ENCODE data around the gene NRCAM. TPM values are rescaled to one million over a fixed set of nuclear protein-coding genes. Genes with fewer than 3 reads are reported as not detected.

Gene NRCAM
- total and polyA plus RNA-seq, 12 donors = 71.6 to 222 (median 148) TPM

DNA sequence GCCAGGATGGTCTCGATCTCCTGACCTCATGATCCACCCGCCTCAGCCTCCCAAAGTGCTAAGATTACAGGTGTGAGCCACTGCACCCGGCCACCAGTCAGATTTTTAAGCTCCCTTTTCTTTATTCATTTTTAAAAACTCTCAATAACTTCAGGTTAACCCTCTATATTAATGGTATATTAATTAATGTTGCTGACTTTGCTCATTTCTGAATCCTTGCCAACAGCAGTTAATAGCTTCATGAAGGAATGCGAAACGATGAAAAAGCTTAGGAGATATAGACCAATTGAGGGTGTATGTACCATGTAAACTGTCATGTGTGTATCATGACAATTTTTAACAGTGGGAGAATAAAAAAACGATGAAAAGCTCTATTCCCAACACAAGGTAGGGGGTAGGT is 42.2 kb upstream of the NRCAM start:
- Histone ChIP-seq H3K36me3 (replicated peaks in 1 of 2) (peaks cover 0 to 33% of the 10 kb centered on the region in 2 donors), H3K4me1 (replicated peaks in 1 of 2) (no peaks in the 10 kb centered on the region), H3K27me3 (no peaks in the 10 kb centered on the region), H3K4me3 (no peak overlapping the region), H3K9me3 (replicated peaks in 1 of 3) (no peaks in the 10 kb centered on the region), H3K27ac (no peak overlapping the region)
- no peak for DNase-seq
- intact Hi-C loops (cut with DNase I) = loop anchor here (5.0 kb wide), 1 partner anchor 316 kb away; no protein-coding TSS in a partner anchor
- TF ChIP-seq, protein P1, sequence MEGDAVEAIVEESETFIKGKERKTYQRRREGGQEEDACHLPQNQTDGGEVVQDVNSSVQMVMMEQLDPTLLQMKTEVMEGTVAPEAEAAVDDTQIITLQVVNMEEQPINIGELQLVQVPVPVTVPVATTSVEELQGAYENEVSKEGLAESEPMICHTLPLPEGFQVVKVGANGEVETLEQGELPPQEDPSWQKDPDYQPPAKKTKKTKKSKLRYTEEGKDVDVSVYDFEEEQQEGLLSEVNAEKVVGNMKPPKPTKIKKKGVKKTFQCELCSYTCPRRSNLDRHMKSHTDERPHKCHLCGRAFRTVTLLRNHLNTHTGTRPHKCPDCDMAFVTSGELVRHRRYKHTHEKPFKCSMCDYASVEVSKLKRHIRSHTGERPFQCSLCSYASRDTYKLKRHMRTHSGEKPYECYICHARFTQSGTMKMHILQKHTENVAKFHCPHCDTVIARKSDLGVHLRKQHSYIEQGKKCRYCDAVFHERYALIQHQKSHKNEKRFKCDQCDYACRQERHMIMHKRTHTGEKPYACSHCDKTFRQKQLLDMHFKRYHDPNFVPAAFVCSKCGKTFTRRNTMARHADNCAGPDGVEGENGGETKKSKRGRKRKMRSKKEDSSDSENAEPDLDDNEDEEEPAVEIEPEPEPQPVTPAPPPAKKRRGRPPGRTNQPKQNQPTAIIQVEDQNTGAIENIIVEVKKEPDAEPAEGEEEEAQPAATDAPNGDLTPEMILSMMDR (IDR thresholded peaks at IDR 0.05) = no peak
- TF ChIP-seq POLR2A (IDR thresholded peaks at IDR 0.05) = no peak
- 83 to 93% (median 88%) methylated on average over 6 of the region's 6 CpGs for WGBS, 4 donors

DNA sequence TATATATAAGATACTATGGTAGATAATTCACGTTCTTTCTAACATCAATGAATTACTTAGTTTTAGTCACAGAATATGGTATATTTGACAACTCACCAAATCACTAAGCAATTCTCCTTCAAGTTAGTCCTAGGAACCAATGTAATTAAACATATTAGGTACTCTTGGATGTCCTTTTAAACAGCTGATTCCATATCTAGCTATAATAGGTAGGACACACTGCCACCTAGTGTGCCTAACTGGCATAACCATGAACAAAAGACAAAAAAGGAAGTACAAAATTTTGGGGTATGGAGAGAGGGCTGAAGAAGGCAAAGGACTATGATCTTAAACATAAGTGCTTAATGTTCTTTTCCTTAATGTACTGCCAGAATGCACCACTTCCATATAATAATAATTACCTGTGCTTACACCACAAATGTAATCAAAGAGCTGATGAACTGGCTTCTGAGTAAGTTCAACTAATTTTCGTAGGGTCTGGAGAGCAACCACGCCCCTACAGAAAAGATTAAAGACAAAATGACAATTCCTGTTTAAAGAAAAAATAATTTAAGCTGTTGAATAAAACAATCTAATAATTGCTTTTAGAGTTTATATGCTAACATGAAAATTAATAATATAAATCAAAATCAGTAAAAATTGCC is 41.0 kb upstream of the NRCAM start:
- DNase-seq = peak in 6 of 7 donors; percentile 20 to 79 (median 64)
- intact Hi-C loops (cut with DNase I) = loop anchor here (5.0 kb wide), 1 partner anchor 315 kb away; no protein-coding TSS in a partner anchor
- Histone ChIP-seq H3K4me3 (no peak overlapping the region), H3K27me3 (no peaks in the 10 kb centered on the region), H3K4me1 (replicated peaks in 1 of 2) (no peaks in the 10 kb centered on the region), H3K27ac (no peak overlapping the region), H3K9me3 (replicated peaks in 1 of 3) (no peaks in the 10 kb centered on the region), H3K36me3 (replicated peaks in 1 of 2) (peaks cover 0 to 32% of the 10 kb centered on the region in 2 donors)
- 86 to 91% (median 88%) methylated on average over 3 of the region's 3 CpGs for WGBS, 4 donors
- TF ChIP-seq, protein P1 (IDR thresholded peaks at IDR 0.05) = peak; percentile 72 to 86 (median 82)
- no peak for TF ChIP-seq POLR2A (IDR thresholded peaks at IDR 0.05)

DNA sequence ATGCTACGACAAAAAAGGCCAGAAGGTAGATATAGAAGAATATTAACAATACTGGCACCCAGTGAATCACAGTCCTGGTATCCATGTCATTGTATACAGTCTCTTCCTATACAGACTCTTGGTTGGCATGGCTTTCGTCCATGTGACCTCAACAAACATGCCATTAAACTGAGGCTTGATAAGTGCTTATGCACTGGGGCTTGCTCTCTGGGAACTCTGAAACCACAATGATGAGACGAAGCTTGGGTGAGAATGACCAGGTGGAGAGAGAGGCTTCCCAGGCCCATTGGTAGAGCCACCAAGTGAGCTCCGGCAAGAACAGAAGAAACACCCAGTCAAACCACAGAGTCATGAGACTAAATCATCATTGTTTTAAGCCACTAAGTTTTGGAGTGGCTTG is 36.5 kb upstream of the NRCAM start:
- WGBS, 4 donors = 88 to 99% (median 96%) methylated on average over 4 of the region's 4 CpGs
- intact Hi-C loops (cut with DNase I) = no loop called here
- Histone ChIP-seq H3K4me1 (replicated peaks in 1 of 2) (no peaks in the 10 kb centered on the region), H3K27ac (no peak overlapping the region), H3K9me3 (replicated peaks in 1 of 3) (no peaks in the 10 kb centered on the region), H3K36me3 (replicated peaks in 1 of 2) (peaks cover 0 to 11% of the 10 kb centered on the region in 2 donors), H3K4me3 (no peak overlapping the region), H3K27me3 (no peaks in the 10 kb centered on the region)
- TF ChIP-seq POLR2A (IDR thresholded peaks at IDR 0.05) = no peak
- TF ChIP-seq, protein P1 (IDR thresholded peaks at IDR 0.05) = no peak
- DNase-seq = no peak

DNA sequence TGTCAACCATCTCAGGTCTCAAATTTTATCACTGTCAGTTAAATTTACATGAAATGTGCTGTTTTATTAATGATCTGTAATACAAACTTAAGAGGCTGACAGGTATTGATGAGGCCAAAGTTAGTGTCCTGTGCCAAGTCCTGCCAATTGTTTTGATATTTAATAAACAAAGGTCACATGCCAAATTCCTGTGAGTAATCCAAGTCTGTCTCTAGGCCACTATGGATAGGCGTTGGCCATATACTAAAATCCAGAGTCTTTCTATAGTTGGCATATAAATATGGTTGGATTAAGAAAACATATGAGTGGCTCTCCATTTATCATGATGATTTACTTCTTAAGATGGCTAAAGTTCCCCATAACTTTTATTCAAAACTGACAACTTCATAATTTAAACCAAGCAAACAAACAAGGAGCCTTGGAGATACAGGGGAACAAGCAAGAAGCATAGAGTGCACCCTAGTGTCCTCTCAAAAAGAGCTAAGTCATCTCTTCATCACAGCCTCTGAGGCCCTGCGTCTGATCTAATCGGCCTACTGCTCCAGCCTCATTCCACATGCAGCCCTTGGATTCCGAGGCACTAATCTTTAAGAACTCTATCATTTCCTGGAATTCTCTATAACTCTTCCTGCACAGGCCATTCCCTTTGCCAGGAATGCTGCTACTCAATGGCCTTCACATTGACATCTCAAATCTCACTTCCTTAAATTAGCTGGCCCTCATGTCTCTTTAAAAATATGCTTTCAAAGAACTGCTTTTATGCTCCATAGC is 32.7 kb upstream of the NRCAM start:
- Histone ChIP-seq H3K27me3 (no peaks in the 10 kb centered on the region), H3K27ac (no peak overlapping the region), H3K4me1 (replicated peaks in 1 of 2) (no peaks in the 10 kb centered on the region), H3K9me3 (replicated peaks in 1 of 3) (no peaks in the 10 kb centered on the region), H3K4me3 (no peak overlapping the region), H3K36me3 (replicated peaks in 1 of 2) (peaks cover 0 to 15% of the 10 kb centered on the region in 2 donors)
- intact Hi-C loops (cut with DNase I) = no loop called here
- no peak for DNase-seq
- 76 to 88% (median 79%) methylated on average over 4 of the region's 4 CpGs for WGBS, 4 donors
- no peak for TF ChIP-seq POLR2A (IDR thresholded peaks at IDR 0.05)
- TF ChIP-seq, protein P1 (IDR thresholded peaks at IDR 0.05) = no peak

Measured in adrenal gland (tissue), 12 donors.